HuH-7 (cell line): ENCODE measurements around the gene LIPN.

Experiments used
- DNase-seq: peaks from one replicate; pipeline ENCODE4 v3.0.0; 2011; ENCODE audit warnings: low spot score

The LIPN gene

GRCh38 chr10:88828310-88828709, 68.5 kb downstream of the LIPN start:
- DNase-seq: no peak
